ENCODE results near the gene TERT. TPM values are rescaled to one million over a fixed set of nuclear protein-coding genes. Genes with fewer than 3 reads are reported as not detected.

The TERT gene
- total RNA-seq, 1 experiment from 2014 or later: 2.3 TPM

GRCh38 chr5:1279443-1280151 is 15.3 kb downstream of the TERT start:
- intact Hi-C loops (cut with micrococcal nuclease; ENCODE audit: unreplicated experiment): no loop called here
- CTCF ChIA-PET: no interaction called here
- no peaks in the 10 kb centered on the region for H3K4me1 Mint-ChIP-seq (ENCODE audit: low read depth, unreplicated experiment)
- no peak for DNase-seq
- no peaks in the 10 kb centered on the region for H3K36me3 Mint-ChIP-seq (ENCODE audit: insufficient read depth, unreplicated experiment)
- BruUV-seq (replicated peaks): no TSS peak
- no peak overlapping the region for H3K27ac Mint-ChIP-seq (ENCODE audit: unreplicated experiment)
- TF ChIP-seq, protein P1, sequence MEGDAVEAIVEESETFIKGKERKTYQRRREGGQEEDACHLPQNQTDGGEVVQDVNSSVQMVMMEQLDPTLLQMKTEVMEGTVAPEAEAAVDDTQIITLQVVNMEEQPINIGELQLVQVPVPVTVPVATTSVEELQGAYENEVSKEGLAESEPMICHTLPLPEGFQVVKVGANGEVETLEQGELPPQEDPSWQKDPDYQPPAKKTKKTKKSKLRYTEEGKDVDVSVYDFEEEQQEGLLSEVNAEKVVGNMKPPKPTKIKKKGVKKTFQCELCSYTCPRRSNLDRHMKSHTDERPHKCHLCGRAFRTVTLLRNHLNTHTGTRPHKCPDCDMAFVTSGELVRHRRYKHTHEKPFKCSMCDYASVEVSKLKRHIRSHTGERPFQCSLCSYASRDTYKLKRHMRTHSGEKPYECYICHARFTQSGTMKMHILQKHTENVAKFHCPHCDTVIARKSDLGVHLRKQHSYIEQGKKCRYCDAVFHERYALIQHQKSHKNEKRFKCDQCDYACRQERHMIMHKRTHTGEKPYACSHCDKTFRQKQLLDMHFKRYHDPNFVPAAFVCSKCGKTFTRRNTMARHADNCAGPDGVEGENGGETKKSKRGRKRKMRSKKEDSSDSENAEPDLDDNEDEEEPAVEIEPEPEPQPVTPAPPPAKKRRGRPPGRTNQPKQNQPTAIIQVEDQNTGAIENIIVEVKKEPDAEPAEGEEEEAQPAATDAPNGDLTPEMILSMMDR (IDR thresholded peaks at IDR 0.05; ENCODE audit: unreplicated experiment): no peak
- no peak overlapping the region for H3K4me3 Mint-ChIP-seq (ENCODE audit: low read depth, unreplicated experiment)
- no peaks in the 10 kb centered on the region for H3K9me3 Mint-ChIP-seq (ENCODE audit: low read depth, unreplicated experiment)
- H3K27me3 Mint-ChIP-seq (ENCODE audit: unreplicated experiment): no peaks in the 10 kb centered on the region

- CTCF ChIA-PET: no interaction called here
- intact Hi-C loops (cut with micrococcal nuclease; ENCODE audit: unreplicated experiment): no loop called here
- DNase-seq: no peak
- Mint-ChIP-seq H3K27me3 (ENCODE audit: unreplicated experiment) (no peaks in the 10 kb centered on the region), H3K36me3 (ENCODE audit: insufficient read depth, unreplicated experiment) (peaks cover under 1% of the 10 kb centered on the region), H3K27ac (ENCODE audit: unreplicated experiment) (no peak overlapping the region), H3K9me3 (ENCODE audit: low read depth, unreplicated experiment) (no peaks in the 10 kb centered on the region), H3K4me1 (ENCODE audit: low read depth, unreplicated experiment) (no peaks in the 10 kb centered on the region), H3K4me3 (ENCODE audit: low read depth, unreplicated experiment) (no peak overlapping the region)
- no TSS peak for BruUV-seq (replicated peaks)
- TF ChIP-seq, protein P1 (IDR thresholded peaks at IDR 0.05; ENCODE audit: unreplicated experiment): no peak
Measured at GRCh38 chr5:1278656-1279442, 16.0 kb downstream of the TERT start.

- H3K4me1 Mint-ChIP-seq (ENCODE audit: low read depth, unreplicated experiment): no peaks in the 10 kb centered on the region
Measured at GRCh38 chr5:1278216-1278615, 16.7 kb downstream of the TERT start.

DNA sequence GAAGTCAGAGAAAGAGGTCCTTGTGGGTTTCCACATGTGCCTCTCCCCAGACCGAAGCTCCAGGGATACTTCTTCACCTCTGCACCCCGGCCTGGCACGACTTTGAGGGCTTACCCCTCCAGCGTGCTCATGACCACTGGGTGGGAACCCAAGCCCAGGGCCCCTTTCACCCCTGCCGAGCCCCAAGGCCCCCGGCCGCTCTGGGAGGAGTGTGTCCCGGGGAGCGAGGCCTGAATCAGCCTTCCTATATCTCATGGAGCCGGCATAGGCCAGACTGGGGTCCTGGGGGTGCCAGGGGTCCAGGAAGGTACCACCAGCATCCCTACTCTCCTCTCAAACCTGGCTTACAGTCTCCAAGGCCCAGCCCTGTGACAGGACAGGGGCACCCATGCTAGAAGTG is 17.1 kb downstream of the TERT start:
- DNase-seq: no peak
- Mint-ChIP-seq H3K36me3 (ENCODE audit: insufficient read depth, unreplicated experiment) (peaks cover 4% of the 10 kb centered on the region), H3K27me3 (ENCODE audit: unreplicated experiment) (no peaks in the 10 kb centered on the region), H3K27ac (ENCODE audit: unreplicated experiment) (no peak overlapping the region), H3K4me3 (ENCODE audit: low read depth, unreplicated experiment) (no peak overlapping the region), H3K9me3 (ENCODE audit: low read depth, unreplicated experiment) (no peaks in the 10 kb centered on the region), H3K4me1 (ENCODE audit: low read depth, unreplicated experiment) (no peaks in the 10 kb centered on the region)
- intact Hi-C loops (cut with micrococcal nuclease; ENCODE audit: unreplicated experiment): no loop called here
- CTCF ChIA-PET: interaction anchor here (1.1 kb wide), 1 partner anchor 13 kb away, joined by 3 read pairs; no protein-coding TSS in a partner anchor
- no TSS peak for BruUV-seq (replicated peaks)
- TF ChIP-seq, protein P1 (IDR thresholded peaks at IDR 0.05; ENCODE audit: unreplicated experiment): no peak

More at GRCh38 chr5:1278216-1278615, 16.7 kb downstream of the TERT start:
- TF ChIP-seq, protein P1 (IDR thresholded peaks at IDR 0.05; ENCODE audit: unreplicated experiment): no peak
- intact Hi-C loops (cut with micrococcal nuclease; ENCODE audit: unreplicated experiment): no loop called here
- CTCF ChIA-PET: interaction anchor here (1.1 kb wide), 1 partner anchor 13 kb away, joined by 3 read pairs; no protein-coding TSS in a partner anchor
- no peak for DNase-seq
- BruUV-seq (replicated peaks): no TSS peak
- no peak overlapping the region for H3K27ac Mint-ChIP-seq (ENCODE audit: unreplicated experiment)
- no peak overlapping the region for H3K4me3 Mint-ChIP-seq (ENCODE audit: low read depth, unreplicated experiment)
- H3K36me3 Mint-ChIP-seq (ENCODE audit: insufficient read depth, unreplicated experiment): peaks cover 4% of the 10 kb centered on the region
- H3K9me3 Mint-ChIP-seq (ENCODE audit: low read depth, unreplicated experiment): no peaks in the 10 kb centered on the region
- H3K27me3 Mint-ChIP-seq (ENCODE audit: unreplicated experiment): no peaks in the 10 kb centered on the region
